Measurements from ENCODE around the gene CCL20. TPM values are rescaled to one million over a fixed set of nuclear protein-coding genes. Genes with fewer than 3 reads are reported as not detected.

Gene CCL20
- total and polyA plus RNA-seq, 12 donors, result 0.39 to 0.80 (median 0.46) TPM; not detected in 8

DNA sequence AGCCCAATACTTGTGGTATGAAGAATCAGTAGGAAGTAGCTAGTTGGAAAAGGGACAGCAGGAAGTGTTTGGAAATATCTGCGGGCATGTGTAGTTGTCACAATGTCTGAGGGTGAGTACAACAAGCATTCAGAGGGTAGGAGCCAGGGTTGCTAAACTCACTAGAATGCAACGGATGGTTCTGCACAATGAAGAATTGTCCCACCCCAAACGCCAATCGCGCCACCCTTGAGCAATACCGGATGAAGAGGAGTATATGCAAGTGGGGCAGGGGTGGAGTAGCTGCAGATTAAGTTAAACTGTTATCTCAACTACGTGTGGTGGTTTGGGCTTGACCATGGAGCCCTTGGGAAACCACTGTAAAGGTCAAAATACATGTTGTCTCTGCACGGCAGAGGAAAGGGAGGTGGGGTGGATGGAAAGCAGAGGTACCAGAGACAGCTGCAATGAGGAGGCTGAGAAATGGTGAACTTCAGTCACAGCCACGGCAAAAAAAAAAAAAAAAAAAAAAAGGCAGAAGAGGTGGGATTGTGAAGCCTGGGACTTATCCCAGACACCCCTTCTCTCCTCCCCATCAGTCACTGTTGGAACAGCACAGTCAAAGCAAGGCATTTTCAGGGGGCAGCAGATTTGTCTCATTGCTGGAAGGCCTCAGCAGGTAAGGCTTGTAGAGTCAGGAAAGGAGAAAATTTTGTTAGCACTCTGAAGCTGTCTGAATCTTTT is 5.2 kb downstream of the CCL20 start:
- TF ChIP-seq, protein P1, sequence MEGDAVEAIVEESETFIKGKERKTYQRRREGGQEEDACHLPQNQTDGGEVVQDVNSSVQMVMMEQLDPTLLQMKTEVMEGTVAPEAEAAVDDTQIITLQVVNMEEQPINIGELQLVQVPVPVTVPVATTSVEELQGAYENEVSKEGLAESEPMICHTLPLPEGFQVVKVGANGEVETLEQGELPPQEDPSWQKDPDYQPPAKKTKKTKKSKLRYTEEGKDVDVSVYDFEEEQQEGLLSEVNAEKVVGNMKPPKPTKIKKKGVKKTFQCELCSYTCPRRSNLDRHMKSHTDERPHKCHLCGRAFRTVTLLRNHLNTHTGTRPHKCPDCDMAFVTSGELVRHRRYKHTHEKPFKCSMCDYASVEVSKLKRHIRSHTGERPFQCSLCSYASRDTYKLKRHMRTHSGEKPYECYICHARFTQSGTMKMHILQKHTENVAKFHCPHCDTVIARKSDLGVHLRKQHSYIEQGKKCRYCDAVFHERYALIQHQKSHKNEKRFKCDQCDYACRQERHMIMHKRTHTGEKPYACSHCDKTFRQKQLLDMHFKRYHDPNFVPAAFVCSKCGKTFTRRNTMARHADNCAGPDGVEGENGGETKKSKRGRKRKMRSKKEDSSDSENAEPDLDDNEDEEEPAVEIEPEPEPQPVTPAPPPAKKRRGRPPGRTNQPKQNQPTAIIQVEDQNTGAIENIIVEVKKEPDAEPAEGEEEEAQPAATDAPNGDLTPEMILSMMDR (IDR thresholded peaks at IDR 0.05), result no peak
- TF ChIP-seq POLR2A (IDR thresholded peaks at IDR 0.05), result no peak
- WGBS, 4 donors, result 61 to 78% (median 73%) methylated on average over 9 of the region's 9 CpGs
- DNase-seq, result peak in 6 of 7 donors; percentile 16 to 68 (median 47)
- intact Hi-C loops (cut with DNase I), result no loop called here
- H3K4me1 ChIP-seq (replicated peaks in 1 of 2), result no peaks in the 10 kb centered on the region
- H3K27ac ChIP-seq, result peak overlapping the region in 1 of 5 donors; percentile 62
- no peak overlapping the region for H3K4me3 ChIP-seq
- H3K27me3 ChIP-seq, result peaks cover 6% of the 10 kb centered on the region
- H3K9me3 ChIP-seq (replicated peaks in 1 of 3), result no peaks in the 10 kb centered on the region
- no peaks in the 10 kb centered on the region for H3K36me3 ChIP-seq (replicated peaks in 1 of 2)

- TF ChIP-seq, protein P1 (IDR thresholded peaks at IDR 0.05), result no peak
- TF ChIP-seq POLR2A (IDR thresholded peaks at IDR 0.05), result no peak
- H3K36me3 ChIP-seq (replicated peaks in 1 of 2), result no peaks in the 10 kb centered on the region
- no peak for DNase-seq
- peak overlapping the region in 1 of 5 donors; percentile 62 for H3K27ac ChIP-seq
- intact Hi-C loops (cut with DNase I), result no loop called here
- WGBS, 4 donors, result 92 to 96% (median 93%) methylated on average over 3 of the region's 3 CpGs
- no peaks in the 10 kb centered on the region for H3K9me3 ChIP-seq (replicated peaks in 1 of 3)
- H3K4me1 ChIP-seq (replicated peaks in 1 of 2), result no peaks in the 10 kb centered on the region
- H3K4me3 ChIP-seq, result no peak overlapping the region
- H3K27me3 ChIP-seq, result peaks cover 2% of the 10 kb centered on the region
Measured at GRCh38 chr2:227819398-227819697, 5.7 kb downstream of the CCL20 start.

DNA sequence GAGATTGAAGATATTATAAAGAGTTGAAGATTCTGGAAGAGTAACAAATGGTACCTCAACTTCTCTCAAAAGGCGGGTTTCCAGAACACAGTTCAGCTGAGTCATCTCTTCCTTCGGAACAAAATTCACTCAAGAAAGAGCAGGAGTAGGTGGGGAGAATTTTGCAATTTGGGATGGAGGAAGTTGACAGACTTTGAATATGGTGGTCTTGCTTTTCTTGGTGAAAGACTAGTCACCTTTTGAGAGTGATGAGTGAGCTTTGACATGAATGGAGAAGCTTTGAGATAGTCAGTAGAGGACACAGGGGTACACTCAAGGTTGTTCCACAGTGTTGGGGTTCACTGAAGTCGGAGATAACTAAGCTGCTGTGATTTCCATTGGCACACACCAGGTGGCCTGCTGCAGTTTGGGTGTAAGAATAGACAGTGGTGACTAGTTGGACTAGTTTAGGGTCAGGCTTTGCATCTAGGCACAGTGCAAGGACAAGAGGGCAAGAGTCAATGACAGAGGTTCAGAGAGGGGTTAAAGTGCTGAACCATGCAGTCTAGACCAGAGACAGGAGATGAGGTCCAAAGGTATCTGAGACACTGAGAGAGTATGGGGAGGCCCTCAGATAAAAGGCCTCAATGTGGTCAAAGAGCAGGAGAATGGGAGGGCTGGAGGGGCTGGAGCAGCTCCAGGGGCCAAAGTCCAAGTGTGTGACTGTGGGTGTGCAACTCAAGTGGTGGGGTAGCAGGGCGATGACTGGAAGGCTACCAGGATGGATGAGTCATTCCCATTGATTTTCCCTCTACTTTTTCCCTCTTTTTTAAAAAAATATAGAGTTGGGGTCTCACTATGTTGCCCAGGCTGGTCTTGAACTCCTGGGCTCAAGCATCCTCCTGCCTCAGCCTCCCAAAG is 7.7 kb downstream of the CCL20 start:
- WGBS, 4 donors, result 76 to 85% (median 78%) methylated on average over 4 of the region's 4 CpGs
- Histone ChIP-seq H3K36me3 (replicated peaks in 1 of 2) (no peaks in the 10 kb centered on the region), H3K27me3 (no peaks in the 10 kb centered on the region)

More for the DNA sequence above, 7.7 kb downstream of the CCL20 start:
- no peak overlapping the region for H3K4me3 ChIP-seq
- H3K4me1 ChIP-seq (replicated peaks in 1 of 2), result no peaks in the 10 kb centered on the region
- TF ChIP-seq POLR2A (IDR thresholded peaks at IDR 0.05), result no peak
- TF ChIP-seq, protein P1 (IDR thresholded peaks at IDR 0.05), result no peak
- H3K27ac ChIP-seq, result no peak overlapping the region
- H3K9me3 ChIP-seq (replicated peaks in 1 of 3), result no peaks in the 10 kb centered on the region
- DNase-seq, result no peak
- intact Hi-C loops (cut with DNase I), result no loop called here

Data from adrenal gland (tissue), 12 donors.